Measurements from ENCODE around the gene DNM2. TPM values are rescaled to one million over a fixed set of nuclear protein-coding genes. Genes with fewer than 3 reads are reported as not detected.
A peak's percentile ranks its signal among the peaks of the same experiment; 100 is the strongest.

The DNM2 gene
- total and polyA plus RNA-seq, 9 of the 15 experiments (the other 6 are each of a cell fraction or from before 2014, with no cell fraction given), result 2.2 to 161 (median 72.6) TPM

DNA sequence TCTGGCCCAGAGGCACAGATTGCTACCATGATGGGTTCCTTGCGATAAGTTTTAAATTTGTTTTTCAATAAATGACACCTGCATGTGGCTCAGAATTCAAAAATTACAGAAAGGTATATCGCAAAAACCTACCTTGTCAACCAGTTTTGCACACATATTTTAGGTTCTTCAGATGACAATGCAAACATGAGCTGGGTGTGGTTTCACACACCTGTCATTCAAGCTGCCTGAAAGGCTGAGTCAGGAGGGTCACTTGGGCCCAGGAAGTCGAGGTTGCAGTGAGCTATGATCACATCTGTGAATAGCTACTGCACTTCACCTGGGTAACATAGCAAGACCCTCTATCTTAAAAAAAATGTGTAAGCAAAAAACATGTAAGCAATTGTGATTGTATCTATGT is 56.1 kb downstream of the DNM2 start (continued):
- TF ChIP-seq, protein P1, sequence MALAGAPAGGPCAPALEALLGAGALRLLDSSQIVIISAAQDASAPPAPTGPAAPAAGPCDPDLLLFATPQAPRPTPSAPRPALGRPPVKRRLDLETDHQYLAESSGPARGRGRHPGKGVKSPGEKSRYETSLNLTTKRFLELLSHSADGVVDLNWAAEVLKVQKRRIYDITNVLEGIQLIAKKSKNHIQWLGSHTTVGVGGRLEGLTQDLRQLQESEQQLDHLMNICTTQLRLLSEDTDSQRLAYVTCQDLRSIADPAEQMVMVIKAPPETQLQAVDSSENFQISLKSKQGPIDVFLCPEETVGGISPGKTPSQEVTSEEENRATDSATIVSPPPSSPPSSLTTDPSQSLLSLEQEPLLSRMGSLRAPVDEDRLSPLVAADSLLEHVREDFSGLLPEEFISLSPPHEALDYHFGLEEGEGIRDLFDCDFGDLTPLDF (CRISPR knock-in tag; IDR thresholded peaks at IDR 0.05), result no peak
- no peak for TF ChIP-seq ZNF77 (CRISPR knock-in tag; IDR thresholded peaks at IDR 0.05)
- TF ChIP-seq DPF2 (IDR thresholded peaks at IDR 0.05), result no peak
- peak; percentile 33; the same call in 1 of the 2 replicates for TF ChIP-seq NFE2 (IDR thresholded peaks at IDR 0.05; ENCODE audit: low read depth)
- peak; percentile 72 for TF ChIP-seq ZNF316 (IDR thresholded peaks at IDR 0.05)

GRCh38 chr19:10774893-10775292 is 57.0 kb downstream of the DNM2 start:
- FAIRE-seq, result no peak
- Histone ChIP-seq H3K9ac (ENCODE audit: insufficient read depth in 1 of 2, low read depth in 2 of 2, low read length in 2 of 2) (no peak overlapping the region), H3K4me2 (ENCODE audit: insufficient read depth, low read length) (no peak overlapping the region), H3K36me3 (ENCODE audit: control insufficient read depth, insufficient read depth, low read length) (peaks cover 80% of the 10 kb centered on the region), H3K9me3 (replicated peaks; ENCODE audit: control insufficient read depth, insufficient read depth, low read depth, low read length) (no peaks in the 10 kb centered on the region), H3K79me2 (ENCODE audit: control insufficient read depth, insufficient read depth, low read length) (peaks cover 9% of the 10 kb centered on the region), H3K4me3 (no peak overlapping the region), H2AFZ (ENCODE audit: low read depth, low read length) (no peak overlapping the region), H3K9me1 (ENCODE audit: control insufficient read depth, insufficient read depth, low read length) (no peaks in the 10 kb centered on the region), H4K20me1 (replicated peaks; ENCODE audit: control insufficient read depth, insufficient read depth, low read length) (peaks cover 12% of the 10 kb centered on the region; the same call in 1 of the 2 replicates), H3K4me1 (replicated peaks in 1 of 2; ENCODE audit: control insufficient read depth in 2 of 2, insufficient read depth in 2 of 2, low read length in 2 of 2) (peaks cover 1 to 7% of the 10 kb centered on the region in 2 experiments; a peak in 2 of 5 replicates), H3K27ac (ENCODE audit: extremely low read depth, low read depth, low read length) (no peak overlapping the region), H3K27me3 (ENCODE audit: control insufficient read depth in 2 of 2, insufficient read depth in 2 of 2, low read length in 2 of 2) (no peaks in the 10 kb centered on the region)
- TF ChIP-seq ZNF76 (CRISPR knock-in tag; IDR thresholded peaks at IDR 0.05; ENCODE audit: borderline replicate concordance) (no peak), PRDM10 (IDR thresholded peaks at IDR 0.05; ENCODE audit: partially characterized antibody) (peak; percentile 82)
- CTCF ChIA-PET (ENCODE audit: low intra/inter-chr PET ratio), result no interaction called here
- WGBS (ENCODE audit: insufficient coverage, low coverage, missing lambda C conversion rate), result 92% methylated on average over 6 of the region's 6 CpGs
- POLR2A ChIA-PET, result no interaction called here
- no peak for DNase-seq (ENCODE audit: extremely low read depth in 1 of 4, low spot score in 3 of 4)
- ATAC-seq, result no peak
- intact Hi-C loops (cut with micrococcal nuclease) (no loop called here), in situ Hi-C loops (cut with MboI) (no loop called here)
- no TSS peak for BruUV-seq (replicated peaks)
